ENCODE measurements around the gene ALDH4A1. TPM values are rescaled to one million over a fixed set of nuclear protein-coding genes. Genes with fewer than 3 reads are reported as not detected.

The ALDH4A1 gene
- total RNA-seq, 1 donor from 2014 or later, result 13.8 TPM

GRCh38 chr1:18877282-18877681 lies 25.1 kb downstream of the ALDH4A1 start:
- no peak overlapping the region for H3K4me3 Mint-ChIP-seq (ENCODE audit: unreplicated experiment)
- H3K9ac ChIP-seq (ENCODE audit: low read length), result no peak overlapping the region
- H3K36me3 Mint-ChIP-seq (ENCODE audit: low read depth, unreplicated experiment), result peaks cover 14% of the 10 kb centered on the region
- H3K9me3 Mint-ChIP-seq (ENCODE audit: unreplicated experiment), result no peaks in the 10 kb centered on the region
- no peak overlapping the region for H2AFZ ChIP-seq (ENCODE audit: low read depth, low read length)
- H3K4me1 Mint-ChIP-seq (ENCODE audit: low read depth, unreplicated experiment), result no peaks in the 10 kb centered on the region
- H3K36me3 ChIP-seq (ENCODE audit: insufficient read depth, low read length), result no peaks in the 10 kb centered on the region
- H3K4me1 ChIP-seq (ENCODE audit: insufficient read depth, low read length), result no peaks in the 10 kb centered on the region
- H3K27ac ChIP-seq (ENCODE audit: low read depth, low read length), result no peak overlapping the region
- H3K27ac Mint-ChIP-seq (ENCODE audit: unreplicated experiment), result no peak overlapping the region
- H3K4me3 ChIP-seq (ENCODE audit: insufficient read depth, low read depth, low read length), result no peak overlapping the region
- H3K9me3 ChIP-seq (ENCODE audit: insufficient read depth, low read depth, low read length), result no peaks in the 10 kb centered on the region
- no peaks in the 10 kb centered on the region for H3K27me3 ChIP-seq (ENCODE audit: insufficient read depth, low read length)
- no peak overlapping the region for H3K4me2 ChIP-seq (ENCODE audit: low read length)
- TF ChIP-seq CTCF (IDR thresholded peaks at IDR 0.05; ENCODE audit: insufficient read depth, low read depth, low read length) (no peak), EZH2 (IDR thresholded peaks at IDR 0.05; ENCODE audit: insufficient read depth, low read length) (no peak)
- H4K20me1 ChIP-seq (ENCODE audit: insufficient read depth, low read length), result peaks cover 3% of the 10 kb centered on the region
- DNase-seq (ENCODE audit: low read depth), result no peak
- no peaks in the 10 kb centered on the region for H3K79me2 ChIP-seq (ENCODE audit: insufficient read depth, low read length)
- FAIRE-seq, result no peak
- peaks cover 4% of the 10 kb centered on the region for H3K27me3 Mint-ChIP-seq (ENCODE audit: low read depth, unreplicated experiment)

GRCh38 chr1:18876210-18876609 lies 26.1 kb downstream of the ALDH4A1 start:
- Histone ChIP-seq H3K9me3 (ENCODE audit: insufficient read depth, low read depth, low read length) (no peaks in the 10 kb centered on the region), H3K4me2 (ENCODE audit: low read length) (no peak overlapping the region), H3K27ac (ENCODE audit: low read depth, low read length) (no peak overlapping the region), H3K4me3 (ENCODE audit: insufficient read depth, low read depth, low read length) (no peak overlapping the region), H4K20me1 (ENCODE audit: insufficient read depth, low read length) (peaks cover 3% of the 10 kb centered on the region), H3K4me1 (ENCODE audit: insufficient read depth, low read length) (no peaks in the 10 kb centered on the region), H2AFZ (ENCODE audit: low read depth, low read length) (no peak overlapping the region), H3K79me2 (ENCODE audit: insufficient read depth, low read length) (no peaks in the 10 kb centered on the region), H3K27me3 (ENCODE audit: insufficient read depth, low read length) (no peaks in the 10 kb centered on the region), H3K36me3 (ENCODE audit: insufficient read depth, low read length) (no peaks in the 10 kb centered on the region), H3K9ac (ENCODE audit: low read length) (no peak overlapping the region)
- Mint-ChIP-seq H3K36me3 (ENCODE audit: low read depth, unreplicated experiment) (peaks cover 9% of the 10 kb centered on the region), H3K4me3 (ENCODE audit: unreplicated experiment) (no peak overlapping the region), H3K9me3 (ENCODE audit: unreplicated experiment) (no peaks in the 10 kb centered on the region), H3K4me1 (ENCODE audit: low read depth, unreplicated experiment) (no peaks in the 10 kb centered on the region), H3K27me3 (ENCODE audit: low read depth, unreplicated experiment) (peaks cover 4% of the 10 kb centered on the region), H3K27ac (ENCODE audit: unreplicated experiment) (no peak overlapping the region)
- no peak for TF ChIP-seq EZH2 (IDR thresholded peaks at IDR 0.05; ENCODE audit: insufficient read depth, low read length)
- TF ChIP-seq CTCF (IDR thresholded peaks at IDR 0.05; ENCODE audit: insufficient read depth, low read depth, low read length), result no peak
- no peak for DNase-seq (ENCODE audit: low read depth)
- no peak for FAIRE-seq

- FAIRE-seq (no peak), DNase-seq (ENCODE audit: low read depth) (no peak)
- TF ChIP-seq EZH2 (IDR thresholded peaks at IDR 0.05; ENCODE audit: insufficient read depth, low read length) (no peak), CTCF (IDR thresholded peaks at IDR 0.05; ENCODE audit: insufficient read depth, low read depth, low read length) (no peak)
- Histone ChIP-seq H3K27me3 (ENCODE audit: insufficient read depth, low read length) (no peaks in the 10 kb centered on the region), H3K9ac (ENCODE audit: low read length) (no peak overlapping the region), H3K9me3 (ENCODE audit: insufficient read depth, low read depth, low read length) (no peaks in the 10 kb centered on the region), H3K4me3 (ENCODE audit: insufficient read depth, low read depth, low read length) (no peak overlapping the region), H3K4me1 (ENCODE audit: insufficient read depth, low read length) (no peaks in the 10 kb centered on the region), H2AFZ (ENCODE audit: low read depth, low read length) (no peak overlapping the region), H3K4me2 (ENCODE audit: low read length) (no peak overlapping the region), H3K27ac (ENCODE audit: low read depth, low read length) (no peak overlapping the region), H3K79me2 (ENCODE audit: insufficient read depth, low read length) (no peaks in the 10 kb centered on the region), H3K36me3 (ENCODE audit: insufficient read depth, low read length) (no peaks in the 10 kb centered on the region), H4K20me1 (ENCODE audit: insufficient read depth, low read length) (peaks cover 3% of the 10 kb centered on the region)
- no peaks in the 10 kb centered on the region for H3K4me1 Mint-ChIP-seq (ENCODE audit: low read depth, unreplicated experiment)
- peaks cover 7% of the 10 kb centered on the region for H3K36me3 Mint-ChIP-seq (ENCODE audit: low read depth, unreplicated experiment)
- no peaks in the 10 kb centered on the region for H3K9me3 Mint-ChIP-seq (ENCODE audit: unreplicated experiment)
- peaks cover 2% of the 10 kb centered on the region for H3K27me3 Mint-ChIP-seq (ENCODE audit: low read depth, unreplicated experiment)
- H3K27ac Mint-ChIP-seq (ENCODE audit: unreplicated experiment), result no peak overlapping the region
- H3K4me3 Mint-ChIP-seq (ENCODE audit: unreplicated experiment), result no peak overlapping the region
Measured at GRCh38 chr1:18875796-18876128, 26.6 kb downstream of the ALDH4A1 start.

Measured in astrocyte (in vitro differentiated cells and primary cell).